Activated naive CD8-positive, alpha-beta T cell treated with anti-CD3 and anti-CD28 coated beads for 36 hours (primary cell): ENCODE data around the gene AMPH. TPM values are rescaled to one million over a fixed set of nuclear protein-coding genes. Genes with fewer than 3 reads are reported as not detected.
A peak's percentile ranks its signal among the peaks of the same experiment; 100 is the strongest.
"Not testable (repeated sequence)": the region's sequence is repeated elsewhere in the genome, so short reads cannot be mapped to it uniquely, and the experiment has no call there.

Source experiments
- DNase-seq: peaks from one replicate; pipeline ENCODE4 v3.0.0; 2021
- H3K27ac Mint-ChIP-seq: one replicate; pipeline ENCODE4 v1.8.0; 2022; ENCODE audit warnings: mild to moderate bottlenecking, moderate library complexity, mixed read lengths
- H3K27me3 Mint-ChIP-seq: one replicate; pipeline ENCODE4 v1.8.0; 2022; ENCODE audit warnings: mild to moderate bottlenecking, mixed read lengths
- H3K36me3 Mint-ChIP-seq: one replicate; pipeline ENCODE4 v1.8.0; 2021; ENCODE audit warnings: mild to moderate bottlenecking, mixed read lengths
- H3K4me1 Mint-ChIP-seq: one replicate; pipeline ENCODE4 v1.8.0; 2021; ENCODE audit warnings: mixed read lengths
- H3K4me3 Mint-ChIP-seq: one replicate; pipeline ENCODE4 v1.8.0; 2022; ENCODE audit warnings: mild to moderate bottlenecking, moderate library complexity, mixed read lengths
- H3K9me3 Mint-ChIP-seq: one replicate; pipeline ENCODE4 v1.8.0; 2022; ENCODE audit warnings: mixed read lengths
- total RNA-seq, 2 experiments: library from RNA; stranded (reverse); gene quantifications; one replicate each; pipeline ENCODE4 v1.2.3, GENCODE V29; 2021

AMPH gene
- total RNA-seq, 2 experiments from 2014 or later, result not detected

GRCh38 chr7:38354271-38354851 is 276.8 kb downstream of the AMPH start:
- not testable (repeated sequence) for H3K27ac Mint-ChIP-seq, H3K9me3 Mint-ChIP-seq, H3K4me3 Mint-ChIP-seq, DNase-seq, H3K36me3 Mint-ChIP-seq, H3K4me1 Mint-ChIP-seq, H3K27me3 Mint-ChIP-seq

- H3K4me3 Mint-ChIP-seq, H3K4me1 Mint-ChIP-seq, DNase-seq, H3K27me3 Mint-ChIP-seq, H3K36me3 Mint-ChIP-seq, H3K27ac Mint-ChIP-seq, H3K9me3 Mint-ChIP-seq: not testable (repeated sequence)
Observed at GRCh38 chr7:38353431-38353881, 277.7 kb downstream of the AMPH start.

- Mint-ChIP-seq H3K9me3 (no peaks in the 10 kb centered on the region), H3K36me3 (no peaks in the 10 kb centered on the region), H3K27me3 (no peaks in the 10 kb centered on the region), H3K4me1 (peaks cover 3% of the 10 kb centered on the region), H3K27ac (no peak overlapping the region), H3K4me3 (no peak overlapping the region)
- no peak for DNase-seq
Observed at GRCh38 chr7:38351601-38352000, 279.6 kb downstream of the AMPH start.

GRCh38 chr7:38350777-38351176 is 280.4 kb downstream of the AMPH start:
- not testable (repeated sequence) for H3K27ac Mint-ChIP-seq, H3K27me3 Mint-ChIP-seq
- peaks cover 10% of the 10 kb centered on the region for H3K4me1 Mint-ChIP-seq

GRCh38 chr7:38349869-38350583 is 281.1 kb downstream of the AMPH start:
- not testable (repeated sequence) for H3K27ac Mint-ChIP-seq, H3K36me3 Mint-ChIP-seq, DNase-seq, H3K9me3 Mint-ChIP-seq, H3K4me3 Mint-ChIP-seq, H3K27me3 Mint-ChIP-seq
- peaks cover 18% of the 10 kb centered on the region for H3K4me1 Mint-ChIP-seq

More at GRCh38 chr7:38350777-38351176, 280.4 kb downstream of the AMPH start:
- DNase-seq, H3K4me3 Mint-ChIP-seq, H3K9me3 Mint-ChIP-seq, H3K36me3 Mint-ChIP-seq: not testable (repeated sequence)

GRCh38 chr7:38349126-38349795 is 281.9 kb downstream of the AMPH start:
- H3K27me3 Mint-ChIP-seq, H3K36me3 Mint-ChIP-seq, DNase-seq, H3K9me3 Mint-ChIP-seq: not testable (repeated sequence)
- H3K4me1 Mint-ChIP-seq, result peaks cover 24% of the 10 kb centered on the region
- H3K27ac Mint-ChIP-seq, result peak overlapping the region; percentile 82
- H3K4me3 Mint-ChIP-seq, result peak overlapping the region; percentile 73

- Mint-ChIP-seq H3K27ac (peak overlapping the region; percentile 65), H3K4me3 (peak overlapping the region; percentile 61), H3K4me1 (peaks cover 39% of the 10 kb centered on the region)
- peak; percentile 52 for DNase-seq
- H3K27me3 Mint-ChIP-seq, H3K36me3 Mint-ChIP-seq, H3K9me3 Mint-ChIP-seq: not testable (repeated sequence)
Observed at GRCh38 chr7:38345299-38346172, 285.6 kb downstream of the AMPH start.

GRCh38 chr7:38344741-38345140 is 286.4 kb downstream of the AMPH start:
- not testable (repeated sequence) for H3K9me3 Mint-ChIP-seq, DNase-seq, H3K27me3 Mint-ChIP-seq, H3K36me3 Mint-ChIP-seq
- H3K4me3 Mint-ChIP-seq, result peak overlapping the region; percentile 61
- peak overlapping the region; percentile 72 for H3K27ac Mint-ChIP-seq
- H3K4me1 Mint-ChIP-seq, result peaks cover 45% of the 10 kb centered on the region

GRCh38 chr7:38342135-38342534 is 289.0 kb downstream of the AMPH start:
- H3K4me1 Mint-ChIP-seq, result peaks cover 45% of the 10 kb centered on the region
- H3K27ac Mint-ChIP-seq, result peak overlapping the region; percentile 89
- not testable (repeated sequence) for H3K27me3 Mint-ChIP-seq, H3K9me3 Mint-ChIP-seq, H3K36me3 Mint-ChIP-seq, DNase-seq
- peak overlapping the region; percentile 81 for H3K4me3 Mint-ChIP-seq

GRCh38 chr7:38341172-38341705 is 289.9 kb downstream of the AMPH start:
- peak; percentile 39 for DNase-seq
- Mint-ChIP-seq H3K27ac (peak overlapping the region; percentile 89), H3K4me1 (peaks cover 47% of the 10 kb centered on the region), H3K4me3 (peak overlapping the region; percentile 81)
- not testable (repeated sequence) for H3K9me3 Mint-ChIP-seq, H3K27me3 Mint-ChIP-seq, H3K36me3 Mint-ChIP-seq

- no peaks in the 10 kb centered on the region for H3K9me3 Mint-ChIP-seq
- H3K4me3 Mint-ChIP-seq, result peak overlapping the region; percentile 81
- H3K36me3 Mint-ChIP-seq, result peaks cover 6% of the 10 kb centered on the region
- H3K27ac Mint-ChIP-seq, result peak overlapping the region; percentile 89
- no peaks in the 10 kb centered on the region for H3K27me3 Mint-ChIP-seq
- peaks cover 45% of the 10 kb centered on the region for H3K4me1 Mint-ChIP-seq
- no peak for DNase-seq
Observed at GRCh38 chr7:38339953-38340819, 291.0 kb downstream of the AMPH start.

- Mint-ChIP-seq H3K4me3 (peak overlapping the region; percentile 76), H3K27ac (peak overlapping the region; percentile 90), H3K4me1 (peaks cover 39% of the 10 kb centered on the region)
- H3K27me3 Mint-ChIP-seq, DNase-seq, H3K9me3 Mint-ChIP-seq, H3K36me3 Mint-ChIP-seq: not testable (repeated sequence)
Observed at GRCh38 chr7:38336148-38336515, 295.0 kb downstream of the AMPH start.

- H3K9me3 Mint-ChIP-seq, result no peaks in the 10 kb centered on the region
- DNase-seq, result peak; percentile 87
- no peaks in the 10 kb centered on the region for H3K27me3 Mint-ChIP-seq
- H3K27ac Mint-ChIP-seq, result peak overlapping the region; percentile 90
- peaks cover 2% of the 10 kb centered on the region for H3K36me3 Mint-ChIP-seq
- H3K4me1 Mint-ChIP-seq, result peaks cover 40% of the 10 kb centered on the region
- peak overlapping the region; percentile 76 for H3K4me3 Mint-ChIP-seq
Observed at GRCh38 chr7:38335492-38336147, 295.6 kb downstream of the AMPH start.
